ENCODE data around the gene ABCC5. TPM values are rescaled to one million over a fixed set of nuclear protein-coding genes. Genes with fewer than 3 reads are reported as not detected.

ABCC5 gene
- total RNA-seq, 1 donor from 2014 or later, result 61.2 TPM

DNA sequence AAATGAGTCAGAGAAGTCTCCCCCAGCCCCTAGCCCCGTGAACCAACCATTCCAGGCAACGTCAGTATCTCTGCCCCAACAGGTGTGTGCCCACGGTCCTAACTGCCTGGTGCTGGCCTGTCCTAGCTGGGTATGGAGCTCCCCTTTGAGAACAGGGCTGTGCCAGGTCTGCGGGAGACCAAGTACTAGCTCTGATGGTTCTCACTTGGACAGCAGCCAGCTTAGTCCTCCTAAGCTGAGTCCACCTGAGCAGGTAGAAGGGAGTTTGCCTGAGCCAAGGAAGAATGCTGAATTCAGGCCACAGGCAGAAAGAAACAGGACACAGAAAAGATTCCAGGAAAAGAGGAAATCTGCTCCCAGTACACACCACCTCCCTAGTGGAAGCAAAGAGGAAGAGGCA is 99.9 kb downstream of the ABCC5 start:
- no peak overlapping the region for H3K4me3 Mint-ChIP-seq
- no peaks in the 10 kb centered on the region for H3K9me3 Mint-ChIP-seq
- H3K27ac Mint-ChIP-seq, result no peak overlapping the region
- TF ChIP-seq, protein P1, sequence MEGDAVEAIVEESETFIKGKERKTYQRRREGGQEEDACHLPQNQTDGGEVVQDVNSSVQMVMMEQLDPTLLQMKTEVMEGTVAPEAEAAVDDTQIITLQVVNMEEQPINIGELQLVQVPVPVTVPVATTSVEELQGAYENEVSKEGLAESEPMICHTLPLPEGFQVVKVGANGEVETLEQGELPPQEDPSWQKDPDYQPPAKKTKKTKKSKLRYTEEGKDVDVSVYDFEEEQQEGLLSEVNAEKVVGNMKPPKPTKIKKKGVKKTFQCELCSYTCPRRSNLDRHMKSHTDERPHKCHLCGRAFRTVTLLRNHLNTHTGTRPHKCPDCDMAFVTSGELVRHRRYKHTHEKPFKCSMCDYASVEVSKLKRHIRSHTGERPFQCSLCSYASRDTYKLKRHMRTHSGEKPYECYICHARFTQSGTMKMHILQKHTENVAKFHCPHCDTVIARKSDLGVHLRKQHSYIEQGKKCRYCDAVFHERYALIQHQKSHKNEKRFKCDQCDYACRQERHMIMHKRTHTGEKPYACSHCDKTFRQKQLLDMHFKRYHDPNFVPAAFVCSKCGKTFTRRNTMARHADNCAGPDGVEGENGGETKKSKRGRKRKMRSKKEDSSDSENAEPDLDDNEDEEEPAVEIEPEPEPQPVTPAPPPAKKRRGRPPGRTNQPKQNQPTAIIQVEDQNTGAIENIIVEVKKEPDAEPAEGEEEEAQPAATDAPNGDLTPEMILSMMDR (conservative IDR thresholded peaks at IDR 0.05), result no peak
- DNase-seq (ENCODE audit: extremely low spot score, unreplicated experiment), result no peak
- H3K27me3 Mint-ChIP-seq, result no peaks in the 10 kb centered on the region
- peaks cover 8% of the 10 kb centered on the region for H3K36me3 Mint-ChIP-seq
- H3K4me1 Mint-ChIP-seq (ENCODE audit: unreplicated experiment), result no peaks in the 10 kb centered on the region

DNA sequence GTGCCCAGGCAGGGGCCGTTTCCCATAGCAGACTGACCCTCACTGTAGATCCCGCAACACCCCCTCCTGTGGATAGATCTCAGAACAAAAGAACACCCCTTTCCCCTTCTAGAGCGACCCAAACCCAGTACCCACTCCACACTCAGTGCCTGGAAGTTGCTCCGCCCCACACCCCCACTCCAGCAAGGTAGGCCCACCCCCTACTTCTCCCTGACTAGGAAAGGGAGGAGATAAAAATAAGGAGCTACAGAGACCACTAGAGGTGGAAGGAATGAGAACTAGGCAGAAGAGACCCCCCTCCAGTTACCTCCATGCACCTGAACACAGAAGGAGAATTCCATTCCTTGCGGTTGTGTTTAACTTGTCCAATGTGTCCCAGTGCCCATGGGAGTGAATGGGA is 102.8 kb downstream of the ABCC5 start:
- TF ChIP-seq, protein P1 (conservative IDR thresholded peaks at IDR 0.05), result no peak
- Mint-ChIP-seq H3K36me3 (peaks cover under 1% of the 10 kb centered on the region), H3K27ac (no peak overlapping the region), H3K9me3 (no peaks in the 10 kb centered on the region), H3K4me3 (no peak overlapping the region), H3K27me3 (peaks cover 7% of the 10 kb centered on the region), H3K4me1 (ENCODE audit: unreplicated experiment) (no peaks in the 10 kb centered on the region)
- DNase-seq (ENCODE audit: extremely low spot score, unreplicated experiment), result no peak

DNA sequence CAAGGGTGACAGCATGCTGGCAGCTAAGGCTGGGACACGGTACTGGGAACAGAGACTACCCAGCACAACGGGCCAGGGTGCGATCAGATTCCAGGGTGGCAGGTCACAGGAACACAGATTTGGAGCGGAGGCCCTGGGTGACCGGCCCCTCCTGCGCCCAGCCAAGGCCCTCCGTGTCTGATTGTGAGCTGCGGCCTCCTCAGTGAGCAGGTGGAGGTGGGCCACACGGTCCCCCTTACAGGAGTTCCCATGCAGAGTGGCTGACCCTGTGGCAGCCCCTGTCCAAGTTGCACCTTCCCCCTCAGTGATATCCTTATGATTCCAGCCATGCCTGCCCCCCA is 104.1 kb downstream of the ABCC5 start:
- Mint-ChIP-seq H3K9me3 (no peaks in the 10 kb centered on the region), H3K36me3 (no peaks in the 10 kb centered on the region), H3K4me1 (ENCODE audit: unreplicated experiment) (no peaks in the 10 kb centered on the region), H3K27me3 (peaks cover 7% of the 10 kb centered on the region), H3K27ac (no peak overlapping the region), H3K4me3 (no peak overlapping the region)
- TF ChIP-seq, protein P1 (conservative IDR thresholded peaks at IDR 0.05), result no peak
- DNase-seq (ENCODE audit: extremely low spot score, unreplicated experiment), result no peak

DNA sequence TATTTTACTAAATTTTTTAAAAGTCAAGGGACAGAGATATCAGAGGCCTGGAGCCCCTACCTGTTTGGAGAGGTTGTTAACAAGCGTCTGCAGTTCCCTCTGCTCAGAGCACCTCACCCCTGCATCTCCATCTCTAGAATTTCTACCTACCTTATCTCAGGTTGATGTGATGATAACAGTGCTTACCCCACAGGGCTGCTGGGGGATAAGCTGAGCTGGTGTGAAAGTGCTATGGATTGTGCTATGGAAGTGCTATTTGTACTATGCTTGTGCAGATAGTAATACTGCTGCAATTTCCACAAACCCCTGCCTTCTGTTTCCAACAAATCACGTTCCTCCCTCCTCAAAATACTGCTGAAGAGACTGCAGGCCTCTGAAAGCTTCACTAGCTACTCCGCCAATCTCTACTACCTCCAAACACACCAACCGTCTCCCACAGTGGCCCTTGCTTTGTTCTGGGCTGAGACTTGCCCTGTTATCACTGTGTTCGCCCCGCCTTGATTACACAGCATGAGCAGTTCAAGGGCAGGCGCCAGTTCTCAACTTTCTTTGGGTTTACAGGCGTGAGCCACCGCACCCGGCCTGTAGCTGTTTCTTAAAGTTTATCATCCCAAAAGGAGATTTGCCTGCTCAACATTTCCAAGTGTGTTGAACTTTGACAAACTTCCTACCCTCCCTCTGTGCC is 104.6 kb downstream of the ABCC5 start:
- Mint-ChIP-seq H3K9me3 (no peaks in the 10 kb centered on the region), H3K4me3 (no peak overlapping the region), H3K27ac (no peak overlapping the region), H3K36me3 (no peaks in the 10 kb centered on the region), H3K27me3 (peaks cover 7% of the 10 kb centered on the region), H3K4me1 (ENCODE audit: unreplicated experiment) (no peaks in the 10 kb centered on the region)
- no peak for DNase-seq (ENCODE audit: extremely low spot score, unreplicated experiment)
- TF ChIP-seq, protein P1 (conservative IDR thresholded peaks at IDR 0.05), result no peak

DNA sequence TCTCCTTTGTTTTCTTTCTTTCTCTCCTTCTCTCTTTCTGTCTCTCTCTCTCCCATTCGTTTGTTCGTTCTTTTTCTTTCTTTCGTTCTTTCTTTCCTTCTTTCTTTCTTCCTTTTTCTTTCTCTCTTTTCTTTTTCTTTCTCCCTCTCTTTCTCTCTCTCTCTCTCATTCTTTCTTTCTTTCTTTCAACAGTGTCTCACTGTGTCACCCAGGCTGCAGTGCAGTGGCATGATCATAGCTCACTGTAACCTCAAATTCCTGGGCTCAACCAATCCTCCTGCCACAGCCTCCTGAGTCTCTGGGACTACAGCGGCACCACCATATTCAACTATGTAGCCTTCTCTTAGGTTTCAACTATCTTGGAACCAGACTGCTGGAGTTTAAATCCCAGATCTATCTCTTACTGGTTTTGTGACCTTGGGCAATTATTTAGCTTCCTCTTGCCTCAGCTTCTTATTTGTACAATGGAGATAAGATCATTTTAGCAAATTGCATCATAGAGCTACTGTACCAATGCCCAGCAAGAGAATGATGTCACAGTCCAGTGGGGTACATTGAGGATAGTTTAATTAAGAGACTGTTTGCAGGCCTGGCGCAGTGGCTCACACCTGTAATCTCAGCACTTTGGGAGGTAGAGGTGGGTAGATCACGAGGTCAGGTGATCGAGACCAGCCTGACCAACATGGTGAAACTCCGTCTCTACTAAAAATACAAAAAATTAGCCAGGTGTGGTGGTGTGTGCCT is 105.7 kb downstream of the ABCC5 start:
- no peaks in the 10 kb centered on the region for H3K9me3 Mint-ChIP-seq
- no peak overlapping the region for H3K4me3 Mint-ChIP-seq
- H3K27me3 Mint-ChIP-seq, result peaks cover 7% of the 10 kb centered on the region
- no peak overlapping the region for H3K27ac Mint-ChIP-seq
- H3K36me3 Mint-ChIP-seq, result no peaks in the 10 kb centered on the region
- no peaks in the 10 kb centered on the region for H3K4me1 Mint-ChIP-seq (ENCODE audit: unreplicated experiment)
- TF ChIP-seq, protein P1 (conservative IDR thresholded peaks at IDR 0.05), result no peak
- no peak for DNase-seq (ENCODE audit: extremely low spot score, unreplicated experiment)
